Neural progenitor cell (in vitro differentiated cells): Measurements from ENCODE around the gene FBXW8. TPM values are rescaled to one million over a fixed set of nuclear protein-coding genes. Genes with fewer than 3 reads are reported as not detected.

Experiments used
- DNase-seq: peaks from one replicate; pipeline ENCODE4 v3.0.0-alpha.2; 2016; ENCODE audit warnings: low spot score
- H2AFZ ChIP-seq: fragments of 200-600 bp; sonication (generic); replicated peaks from 2 replicates; pipeline ENCODE4 v1.6.1; 2016; ENCODE audit warnings: antibody characterized with exemption
- H3F3A ChIP-seq: fragments of 200-600 bp; sonication (generic); 2 replicates; pipeline ENCODE4 v1.6.1; 2016; ENCODE audit warnings: antibody characterized with exemption, low read depth
- H3K27ac ChIP-seq: fragments of 200-600 bp; sonication (generic); 2 replicates; pipeline ENCODE4 v1.5.1; 2016; ENCODE audit warnings: mild to moderate bottlenecking
- H3K27me3 ChIP-seq: fragments of 200-600 bp; sonication (generic); 2 replicates; pipeline ENCODE4 v1.6.1; 2016; ENCODE audit warnings: mild to moderate bottlenecking, moderate library complexity
- H3K36me3 ChIP-seq: fragments of 200-600 bp; sonication (generic); 2 replicates; pipeline ENCODE4 v1.5.1; 2016
- H3K4me1 ChIP-seq: fragments of 200-600 bp; sonication (generic); 2 replicates; pipeline ENCODE4 v1.6.1; 2016; ENCODE audit warnings: mixed run types
- H3K4me2 ChIP-seq: fragments of 200-600 bp; sonication (generic); 2 replicates; pipeline ENCODE4 v1.6.1; 2016
- H3K4me3 ChIP-seq: fragments of 200-600 bp; sonication (generic); 2 replicates; pipeline ENCODE4 v1.5.1; 2016
- H3K79me2 ChIP-seq: fragments of 200-600 bp; sonication (generic); 2 replicates; pipeline ENCODE4 v1.6.1; 2016; ENCODE audit warnings: low read depth
- H3K9ac ChIP-seq: fragments of 200-600 bp; sonication (generic); 2 replicates; pipeline ENCODE4 v1.6.1; 2016
- H3K9me3 ChIP-seq: fragments of 200-600 bp; sonication (generic); 2 replicates; pipeline ENCODE4 v1.5.1; 2016; ENCODE audit warnings: low read depth
- H4K20me1 ChIP-seq: fragments of 200-600 bp; sonication (generic); 2 replicates; pipeline ENCODE4 v1.6.1; 2016; ENCODE audit warnings: low read depth
- H3K27ac Mint-ChIP-seq: 3 replicates; pipeline ENCODE4 v1.8.0; 2021; ENCODE audit warnings: mixed read lengths
- H3K27me3 Mint-ChIP-seq: 2 replicates; pipeline ENCODE4 v1.8.0; 2022; ENCODE audit warnings: low read depth, mild to moderate bottlenecking, inconsistent platforms, moderate library complexity, mixed read lengths; ENCODE audit not compliant: insufficient read depth
- H3K36me3 Mint-ChIP-seq: 3 replicates; pipeline ENCODE4 v1.8.0; 2021; ENCODE audit warnings: mixed read lengths
- H3K4me1 Mint-ChIP-seq: 3 replicates; pipeline ENCODE4 v1.8.0; 2021; ENCODE audit warnings: mixed read lengths
- H3K4me3 Mint-ChIP-seq: 3 replicates; pipeline ENCODE4 v1.8.0; 2021; ENCODE audit warnings: mild to moderate bottlenecking, moderate library complexity, mixed read lengths
- H3K9me3 Mint-ChIP-seq: 3 replicates; pipeline ENCODE4 v1.8.0; 2020; ENCODE audit warnings: mixed read lengths
- CTCF ChIP-seq: fragments of 200-600 bp; sonication (generic); IDR thresholded peaks from 2 replicates; pipeline ENCODE4 v1.5.1; 2017; ENCODE audit warnings: antibody characterized with exemption, mild to moderate bottlenecking
- EZH2 ChIP-seq: fragments of 200-600 bp; sonication (generic); IDR thresholded peaks from 2 replicates; pipeline ENCODE4 v1.6.1; 2017; ENCODE audit warnings: antibody characterized with exemption, mild to moderate bottlenecking, moderate library complexity
- EZH2phosphoT487 ChIP-seq: fragments of 200-600 bp; sonication (generic); IDR thresholded peaks from 2 replicates; pipeline ENCODE4 v1.6.1; 2017; ENCODE audit warnings: antibody characterized with exemption
- total RNA-seq: library from RNA; depleted of rRNA; stranded (reverse); fragments of >200 nt; gene quantifications from 2 replicates; pipeline ENCODE4 v1.2.3, GENCODE V29; 2015; ENCODE audit warnings: low replicate concordance

Gene FBXW8
- total RNA-seq, 1 donor from 2014 or later, result 20.7 TPM

GRCh38 chr12:116962783-116963356 is 52.1 kb downstream of the FBXW8 start:
- Mint-ChIP-seq H3K4me1 (peaks cover 3% of the 10 kb centered on the region), H3K4me3 (no peak overlapping the region), H3K27me3 (peaks cover 2% of the 10 kb centered on the region), H3K9me3 (no peaks in the 10 kb centered on the region), H3K36me3 (peaks cover 12% of the 10 kb centered on the region), H3K27ac (no peak overlapping the region)
- Histone ChIP-seq H4K20me1 (peaks cover 22% of the 10 kb centered on the region), H3K79me2 (peaks cover 5% of the 10 kb centered on the region), H3K4me2 (no peak overlapping the region), H3K9me3 (no peaks in the 10 kb centered on the region), H3K27ac (peak overlapping the region; percentile 87), H2AFZ (no peak overlapping the region), H3K36me3 (peaks cover 6% of the 10 kb centered on the region), H3K9ac (no peak overlapping the region), H3F3A (peaks cover 13% of the 10 kb centered on the region), H3K27me3 (no peaks in the 10 kb centered on the region), H3K4me1 (peaks cover 14% of the 10 kb centered on the region), H3K4me3 (no peak overlapping the region)
- TF ChIP-seq CTCF (no peak), EZH2 (no peak), EZH2phosphoT487 (no peak)
- DNase-seq, result no peak

GRCh38 chr12:116964054-116965050 is 53.6 kb downstream of the FBXW8 start:
- no peak for TF ChIP-seq CTCF
- no peak for TF ChIP-seq EZH2
- no peak for TF ChIP-seq EZH2phosphoT487
- DNase-seq, result no peak
- H3K36me3 ChIP-seq, result peaks cover 4% of the 10 kb centered on the region
- H3K27me3 ChIP-seq, result no peaks in the 10 kb centered on the region
- no peak overlapping the region for H3K4me3 Mint-ChIP-seq
- peaks cover 5% of the 10 kb centered on the region for H3K79me2 ChIP-seq
- H3K9me3 Mint-ChIP-seq, result no peaks in the 10 kb centered on the region
- peaks cover 12% of the 10 kb centered on the region for H3K36me3 Mint-ChIP-seq
- peaks cover 13% of the 10 kb centered on the region for H3F3A ChIP-seq
- no peak overlapping the region for H3K4me2 ChIP-seq
- peaks cover 19% of the 10 kb centered on the region for H4K20me1 ChIP-seq
- no peak overlapping the region for H3K9ac ChIP-seq
- H3K27ac ChIP-seq, result no peak overlapping the region
- peaks cover 2% of the 10 kb centered on the region for H3K27me3 Mint-ChIP-seq
- peaks cover 14% of the 10 kb centered on the region for H3K4me1 ChIP-seq
- no peak overlapping the region for H3K4me3 ChIP-seq
- no peaks in the 10 kb centered on the region for H3K9me3 ChIP-seq
- no peak overlapping the region for H2AFZ ChIP-seq
- peaks cover 6% of the 10 kb centered on the region for H3K4me1 Mint-ChIP-seq
- H3K27ac Mint-ChIP-seq, result no peak overlapping the region

DNA sequence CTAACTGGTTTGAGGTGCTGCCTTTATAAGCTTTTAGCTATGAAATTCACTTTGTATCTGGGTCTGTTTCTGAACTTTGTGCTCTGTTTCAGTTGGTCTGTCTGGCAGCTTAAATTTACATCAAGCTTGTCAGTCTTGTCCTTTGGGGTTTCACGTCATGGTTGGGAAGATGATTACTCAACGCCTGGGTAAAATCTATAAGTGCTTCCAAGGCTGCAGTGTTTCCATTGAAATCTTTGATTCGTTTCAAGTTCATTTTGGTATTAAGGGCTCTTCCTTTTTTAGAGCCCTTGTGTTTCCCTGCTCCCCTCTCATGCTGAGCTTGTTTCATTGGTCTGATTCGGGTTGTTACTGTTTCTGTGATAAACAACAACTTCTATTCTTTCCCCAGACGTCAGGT is 58.2 kb downstream of the FBXW8 start:
- Histone ChIP-seq H3K79me2 (no peaks in the 10 kb centered on the region), H3K4me3 (no peak overlapping the region), H3F3A (no peaks in the 10 kb centered on the region), H3K27ac (no peak overlapping the region), H3K9me3 (no peaks in the 10 kb centered on the region), H3K9ac (no peak overlapping the region), H3K27me3 (no peaks in the 10 kb centered on the region), H3K4me1 (peaks cover 3% of the 10 kb centered on the region), H4K20me1 (peaks cover 3% of the 10 kb centered on the region), H3K4me2 (no peak overlapping the region), H3K36me3 (peaks cover 4% of the 10 kb centered on the region), H2AFZ (no peak overlapping the region)
- H3K27ac Mint-ChIP-seq, result no peak overlapping the region
- no peak overlapping the region for H3K4me3 Mint-ChIP-seq
- H3K36me3 Mint-ChIP-seq, result peaks cover 21% of the 10 kb centered on the region
- no peak for TF ChIP-seq CTCF
- no peak for TF ChIP-seq EZH2phosphoT487
- no peak for TF ChIP-seq EZH2
- peaks cover 18% of the 10 kb centered on the region for H3K4me1 Mint-ChIP-seq
- no peaks in the 10 kb centered on the region for H3K9me3 Mint-ChIP-seq
- DNase-seq, result no peak
- peaks cover 2% of the 10 kb centered on the region for H3K27me3 Mint-ChIP-seq
